GM23338 (cell line): ENCODE results near the gene AAR2. TPM values are rescaled to one million over a fixed set of nuclear protein-coding genes. Genes with fewer than 3 reads are reported as not detected.

Source experiments
- ATAC-seq: fragments of 200-7000 bp; cut with Tn5 transposase; 3 replicates; pipeline ENCODE4 v1.9.1; 2020
- DNase-seq: peaks from one replicate; pipeline ENCODE4 v3.0.0-alpha.2; 2015; ENCODE audit warnings: low spot score
- H2AFZ ChIP-seq: fragments of 200-600 bp; sonication (generic); 2 replicates; pipeline ENCODE4 v1.8.0; 2016; ENCODE audit warnings: antibody characterized with exemption, mild to moderate bottlenecking, moderate library complexity
- H3F3A ChIP-seq: fragments of 200-600 bp; sonication (generic); replicated peaks from 2 replicates; pipeline ENCODE4 v1.8.0; 2017; ENCODE audit warnings: antibody characterized with exemption, mixed run types, low read depth
- H3K27ac ChIP-seq: fragments of 200-600 bp; sonication (generic); 2 replicates; pipeline ENCODE4 v1.6.1; 2016; ENCODE audit warnings: low read depth
- H3K27me3 ChIP-seq: fragments of 200-600 bp; sonication (generic); 2 replicates; pipeline ENCODE4 v1.8.0; 2016; ENCODE audit warnings: mild to moderate bottlenecking, mixed run types, moderate library complexity; ENCODE audit not compliant: insufficient read depth
- H3K36me3 ChIP-seq: fragments of 200-600 bp; sonication (generic); 2 replicates; pipeline ENCODE4 v1.8.0; 2016; ENCODE audit warnings: mild to moderate bottlenecking; ENCODE audit not compliant: insufficient read depth
- H3K4me1 ChIP-seq: fragments of 200-600 bp; sonication (generic); 2 replicates; pipeline ENCODE4 v1.8.0; 2016; ENCODE audit warnings: mild to moderate bottlenecking, moderate library complexity; ENCODE audit not compliant: insufficient read depth
- H3K4me2 ChIP-seq: fragments of 200-600 bp; sonication (generic); 2 replicates; pipeline ENCODE4 v1.7.1; 2017; ENCODE audit warnings: mixed run types
- H3K4me3 ChIP-seq: fragments of 200-600 bp; sonication (generic); 2 replicates; pipeline ENCODE4 v1.6.1; 2016; ENCODE audit warnings: mixed run types
- H3K79me2 ChIP-seq: fragments of 200-600 bp; sonication (generic); replicated peaks from 2 replicates; pipeline ENCODE4 v1.8.0; 2017; ENCODE audit warnings: mild to moderate bottlenecking; ENCODE audit not compliant: insufficient read depth
- H3K9me2 ChIP-seq: fragments of 200-600 bp; sonication (generic); 2 replicates; pipeline ENCODE4 v1.8.0; 2017; ENCODE audit not compliant: insufficient read depth
- H4K20me1 ChIP-seq: fragments of 200-600 bp; sonication (generic); replicated peaks from 2 replicates; pipeline ENCODE4 v1.8.0; 2017; ENCODE audit warnings: mild to moderate bottlenecking; ENCODE audit not compliant: insufficient read depth
- H3K27ac Mint-ChIP-seq: 2 replicates; pipeline ENCODE4 v1.8.0; 2020; ENCODE audit warnings: inconsistent platforms, mild to moderate bottlenecking, moderate library complexity, mixed read lengths
- H3K27me3 Mint-ChIP-seq: 3 replicates; pipeline ENCODE4 v1.8.0; 2022; ENCODE audit warnings: low read depth, mild to moderate bottlenecking, moderate library complexity, mixed read lengths, inconsistent platforms; ENCODE audit not compliant: insufficient read depth, poor library complexity
- H3K36me3 Mint-ChIP-seq: 3 replicates; pipeline ENCODE4 v1.8.0; 2021; ENCODE audit warnings: low read depth, mild to moderate bottlenecking, inconsistent platforms, moderate library complexity, mixed read lengths
- H3K4me1 Mint-ChIP-seq: 3 replicates; pipeline ENCODE4 v1.8.0; 2020; ENCODE audit warnings: mild to moderate bottlenecking, inconsistent platforms, mixed read lengths
- H3K4me3 Mint-ChIP-seq: 3 replicates; pipeline ENCODE4 v1.8.0; 2021; ENCODE audit warnings: moderate library complexity, mild to moderate bottlenecking, inconsistent platforms, mixed read lengths
- H3K9me3 Mint-ChIP-seq: 3 replicates; pipeline ENCODE4 v1.8.0; 2020; ENCODE audit warnings: moderate library complexity, mild to moderate bottlenecking, inconsistent platforms, mixed read lengths
- CTCF ChIP-seq, 2 experiments: fragments of 200-600 bp in 1 of 2; sonication (generic) in 1 of 2; conservative IDR thresholded peaks; 2 replicates each; pipeline versions ENCODE4 v1.5.1 to v1.6.1; 2016 to 2017; ENCODE audit warnings: antibody characterized with exemption in 2 of 2, low read depth in 2 of 2, mild to moderate bottlenecking in 2 of 2, moderate library complexity in 1 of 2
- EZH2 ChIP-seq: fragments of 200-600 bp; sonication (generic); IDR thresholded peaks from one replicate; pipeline ENCODE4 v1.8.0; 2017; ENCODE audit warnings: antibody characterized with exemption, mild to moderate bottlenecking, low read depth; ENCODE audit not compliant: unreplicated experiment
- NANOG ChIP-seq: IDR thresholded peaks from 2 replicates; pipeline ENCODE4 v1.6.1; 2016; ENCODE audit warnings: antibody characterized with exemption, borderline replicate concordance
- POLR2AphosphoS5 ChIP-seq: IDR thresholded peaks from 2 replicates; pipeline ENCODE4 v1.6.1; 2016; ENCODE audit warnings: antibody characterized with exemption, low read depth
- polyA plus RNA-seq: library from polyadenylated mRNA; unstranded; fragments of >200 nt; fragmentation: Nextera tagmentation; extraction: Ambion mirVana; gene quantifications from 2 replicates; pipeline ENCODE4 v1.2.1, GENCODE V29; 2016
- total RNA-seq: library from RNA; depleted of rRNA; stranded (reverse); fragments of >200 nt; shearing (Covaris generic); gene quantifications from 2 replicates; pipeline ENCODE4 v1.2.3, GENCODE V29; 2014; rRNA removed

Gene AAR2
- total and polyA plus RNA-seq, 2 experiments from 2014 or later = 15.8 to 32.6 TPM

GRCh38 chr20:36305602-36306551 lies 69.6 kb downstream of the AAR2 start, which contains the start of gene DLGAP4:
TSS of gene DLGAP4 (plus strand) at chr20:36306339. CDS start at chr20:36431718, 125,379 bp downstream.
- ATAC-seq = peak; percentile 48
- H3K4me1 Mint-ChIP-seq = peaks cover 21% of the 10 kb centered on the region
- no peak within 1 kb of the TSS for H3K27ac Mint-ChIP-seq
- H3K9me3 Mint-ChIP-seq = no peaks in the 10 kb centered on the region
- Histone ChIP-seq H3F3A (0 out of 2 replicates have a peak, but pooled peaks cover 4% of the 10 kb centered on the region), H3K4me1 (peaks cover 10% of the 10 kb centered on the region; the same call in 1 of the 2 replicates), H3K36me3 (no peaks in the 10 kb centered on the region), H3K27ac (no peak within 1 kb of the TSS), H4K20me1 (no peaks in the 10 kb centered on the region; the same call in 1 of the 2 replicates), H3K27me3 (peaks cover 41% of the 10 kb centered on the region), H3K79me2 (no peaks in the 10 kb centered on the region), H3K4me2 (peak within 1 kb of the TSS; percentile 98), H3K4me3 (peak within 1 kb of the TSS; percentile 89), H3K9me2 (no peaks in the 10 kb centered on the region), H2AFZ (peak within 1 kb of the TSS; percentile 89)
- H3K36me3 Mint-ChIP-seq = no peaks in the 10 kb centered on the region
- TF ChIP-seq CTCF (conservative IDR thresholded peaks at IDR 0.05; ENCODE audit: low read depth in 2 of 2) = peak; percentile 32 to 42
- TF ChIP-seq NANOG = no peak
- no peak for TF ChIP-seq POLR2AphosphoS5
- peak; percentile 29 for TF ChIP-seq EZH2
- peak within 1 kb of the TSS; percentile 75 for H3K4me3 Mint-ChIP-seq
- peak; percentile 72 for DNase-seq
- H3K27me3 Mint-ChIP-seq = peaks cover 23% of the 10 kb centered on the region

Other genes with a start within 250 kb of the AAR2 start
- gene EPB41L1, start 81.7 kb upstream of the AAR2 start, total RNA-seq = 33.1 and 48.7 TPM in 2 replicates
- gene EPB41L1, start 81.7 kb upstream of the AAR2 start, polyA plus RNA-seq = 24.1 and 29.9 TPM in 2 replicates
- gene DLGAP4, start 69.9 kb downstream of the AAR2 start, total RNA-seq = 34.9 and 46.1 TPM in 2 replicates
- gene DLGAP4, start 69.9 kb downstream of the AAR2 start, polyA plus RNA-seq = 46.8 and 52.2 TPM in 2 replicates